HUES6 (cell line): ENCODE results near the gene KRT14.
"Not testable (repeated sequence)": the region's sequence is repeated elsewhere in the genome, so short reads cannot be mapped to it uniquely, and the experiment has no call there.

ENCODE experiments used
- H3K27ac ChIP-seq: 2 replicates; pipeline ENCODE4 v1.7.0; 2013; ENCODE audit warnings: low read depth, mild to moderate bottlenecking, low read length, inconsistent platforms
- H3K27me3 ChIP-seq: 2 replicates; pipeline ENCODE4 v1.6.1; 2013; ENCODE audit warnings: low read length; ENCODE audit not compliant: control insufficient read depth, insufficient read depth
- H3K36me3 ChIP-seq: 2 replicates; pipeline ENCODE4 v1.6.1; 2013; ENCODE audit warnings: low read length; ENCODE audit not compliant: control insufficient read depth, insufficient read depth
- H3K4me1 ChIP-seq: 2 replicates; pipeline ENCODE4 v1.6.1; 2013; ENCODE audit warnings: low read length; ENCODE audit not compliant: control insufficient read depth, insufficient read depth
- H3K4me3 ChIP-seq: 2 replicates; pipeline ENCODE4 v1.5.1; 2013; ENCODE audit warnings: low read depth, low read length
- H3K9ac ChIP-seq: one replicate; pipeline ENCODE4 v1.6.1; 2013; ENCODE audit warnings: mild to moderate bottlenecking, low read length
- H3K9me3 ChIP-seq: 2 replicates; pipeline ENCODE4 v1.6.1; 2013; ENCODE audit warnings: low read depth, low read length; ENCODE audit not compliant: control insufficient read depth, insufficient read depth

KRT14 gene

DNA sequence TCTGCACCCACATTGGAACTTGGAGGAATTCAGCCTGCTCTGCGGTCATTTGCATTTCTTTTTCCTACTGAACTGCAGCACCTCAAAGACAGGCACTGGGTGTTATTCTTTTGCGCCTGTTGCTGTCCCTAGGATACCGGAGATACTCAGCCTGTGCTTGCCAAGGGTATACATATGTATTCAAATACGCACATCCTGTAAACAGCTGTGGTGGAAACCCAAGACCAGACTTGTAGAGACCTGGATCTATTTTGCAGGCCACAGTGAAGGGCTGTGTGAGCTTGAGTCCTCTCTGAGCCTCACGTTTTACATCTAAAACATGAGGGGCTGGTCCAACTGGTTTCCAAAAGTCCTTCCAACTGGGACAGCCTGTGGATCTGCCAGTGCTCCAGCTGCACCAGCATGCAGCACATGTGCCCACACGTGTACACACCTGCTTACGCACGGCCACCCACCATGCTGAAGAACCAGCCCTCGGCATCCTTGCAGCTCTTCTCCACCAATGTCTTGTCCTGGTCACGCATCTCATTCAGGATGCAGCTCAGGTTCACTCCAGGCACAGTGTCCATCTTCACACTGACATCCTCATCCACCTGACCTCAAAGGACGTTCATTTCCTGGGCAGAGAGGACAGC, 42.0 kb upstream of the KRT14 start:
- not testable (repeated sequence) for H3K9ac ChIP-seq, H3K9me3 ChIP-seq, H3K4me1 ChIP-seq, H3K4me3 ChIP-seq, H3K27ac ChIP-seq, H3K36me3 ChIP-seq, H3K27me3 ChIP-seq

DNA sequence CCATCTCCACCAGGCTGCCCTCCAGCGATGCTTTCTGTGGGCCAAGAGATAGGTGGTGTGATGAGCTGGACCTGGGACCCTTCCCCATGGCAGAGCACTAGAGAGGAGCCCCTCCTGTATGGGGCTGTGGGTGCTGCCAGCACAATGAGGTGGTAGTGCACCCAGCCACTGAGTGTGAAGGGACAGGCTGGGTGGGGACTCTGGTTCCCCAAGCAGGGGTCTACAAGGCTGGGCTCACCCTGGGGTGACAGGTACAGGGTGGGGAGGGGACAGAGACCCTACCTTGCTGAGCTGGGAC, 41.3 kb upstream of the KRT14 start:
- not testable (repeated sequence) for H3K36me3 ChIP-seq, H3K4me3 ChIP-seq, H3K27me3 ChIP-seq, H3K4me1 ChIP-seq, H3K9me3 ChIP-seq, H3K9ac ChIP-seq, H3K27ac ChIP-seq

DNA sequence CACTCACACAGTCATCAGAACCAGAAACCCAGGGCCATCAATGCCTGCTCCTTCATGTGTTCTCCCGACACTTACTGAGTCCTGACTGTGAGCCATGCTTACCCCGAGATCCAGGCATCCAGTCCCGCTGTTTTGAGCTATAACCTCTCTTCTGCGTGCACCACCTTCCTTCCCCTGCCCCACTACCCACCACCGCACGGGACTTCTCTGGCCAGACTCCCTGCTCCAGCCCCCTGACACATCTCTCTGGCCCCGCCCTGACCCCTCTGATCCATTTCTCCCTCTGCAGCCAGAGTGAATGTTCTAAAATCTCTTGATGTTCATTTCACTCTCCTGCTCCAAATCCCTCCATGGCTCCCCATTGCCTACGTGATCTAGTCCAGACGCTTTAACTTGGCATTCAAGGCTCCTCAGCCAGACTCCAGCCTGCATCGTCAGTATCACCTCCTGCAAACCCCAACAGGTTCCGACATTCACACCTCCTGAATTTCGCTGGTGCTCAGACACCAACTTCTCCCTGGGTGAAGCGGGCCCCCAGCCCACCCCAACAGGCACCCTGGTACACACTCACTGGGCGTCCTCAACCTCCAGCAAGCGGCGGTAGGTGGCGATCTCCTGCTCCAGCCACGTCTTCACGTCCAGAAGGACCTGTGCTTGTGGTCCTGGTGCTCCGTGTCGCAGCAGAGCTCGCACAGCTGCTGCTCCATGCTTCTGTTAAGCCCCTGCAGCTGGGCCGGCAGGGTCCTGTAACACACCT, 40.8 kb upstream of the KRT14 start:
- H3K9me3 ChIP-seq, result no peaks in the 10 kb centered on the region
- H3K4me3 ChIP-seq, result no peak overlapping the region
- H3K9ac ChIP-seq, result no peak overlapping the region
- H3K36me3 ChIP-seq, result no peaks in the 10 kb centered on the region
- no peaks in the 10 kb centered on the region for H3K27me3 ChIP-seq
- peaks cover 6% of the 10 kb centered on the region; the same call in 1 of the 2 replicates for H3K4me1 ChIP-seq
- no peak overlapping the region for H3K27ac ChIP-seq

DNA sequence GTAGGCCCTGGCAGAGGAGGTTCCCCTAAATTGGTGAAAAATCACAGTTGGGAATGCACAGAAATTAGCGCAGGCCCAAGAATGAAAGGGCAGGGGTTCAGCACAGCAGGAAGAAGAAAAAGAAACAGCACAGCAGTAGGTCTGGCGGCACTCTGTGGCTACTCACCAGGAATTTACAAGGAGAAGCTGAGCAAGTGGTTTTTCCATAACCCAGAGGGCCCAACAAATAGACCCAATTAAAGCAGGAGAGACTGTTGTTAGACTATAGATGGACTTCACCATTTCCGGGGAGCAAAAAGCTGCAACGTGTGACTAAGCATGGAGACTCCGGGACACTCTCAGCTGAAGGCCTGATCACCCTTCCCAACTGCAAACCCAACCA, 40.2 kb upstream of the KRT14 start:
- H3K27me3 ChIP-seq, H3K36me3 ChIP-seq: not testable (repeated sequence)

DNA sequence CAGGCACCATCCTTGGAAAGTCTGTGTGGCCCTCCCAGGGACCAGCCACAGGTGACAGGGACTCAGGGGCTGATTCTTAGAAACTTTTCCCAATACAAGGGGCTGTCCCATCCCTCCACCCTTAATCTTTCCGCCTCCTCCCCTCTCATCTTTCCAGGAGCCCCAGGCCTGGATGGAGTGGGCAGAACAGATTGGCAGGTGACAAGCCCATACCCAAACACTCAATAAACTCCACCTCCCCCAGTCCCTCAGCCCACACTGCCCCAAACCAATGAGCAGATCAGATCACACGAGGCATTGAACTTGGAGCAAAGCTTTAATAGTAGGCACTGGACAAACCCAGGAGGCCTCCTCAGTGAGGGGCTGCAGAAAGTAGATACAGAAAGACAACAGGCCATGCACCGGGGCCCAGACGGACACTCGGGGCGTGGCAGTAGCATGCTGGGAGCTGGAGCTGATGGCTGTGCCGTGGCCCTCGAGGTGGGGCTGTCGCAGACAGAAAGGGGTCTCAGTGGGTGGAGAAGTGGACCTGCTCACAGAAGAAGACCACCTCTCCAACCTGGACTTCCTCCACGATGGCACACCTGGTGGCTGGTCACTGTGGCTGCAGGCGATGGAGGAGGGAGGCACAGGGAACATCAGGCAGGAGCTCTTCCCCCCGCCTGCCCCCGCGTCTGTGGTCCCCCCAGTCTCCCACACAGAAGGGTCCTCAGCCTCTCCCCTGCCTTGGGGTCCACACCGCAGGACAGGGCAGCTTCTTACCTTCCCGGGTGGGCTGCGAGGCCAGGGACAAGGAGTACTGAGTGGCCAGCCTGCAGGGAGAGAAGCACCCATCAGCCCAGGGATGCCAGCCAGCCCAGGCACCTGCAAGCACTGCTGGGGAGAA, 39.6 kb upstream of the KRT14 start:
- H3K9me3 ChIP-seq, H3K9ac ChIP-seq, H3K36me3 ChIP-seq, H3K27ac ChIP-seq, H3K27me3 ChIP-seq, H3K4me1 ChIP-seq, H3K4me3 ChIP-seq: not testable (repeated sequence)

More for the DNA sequence above, 40.2 kb upstream of the KRT14 start:
- not testable (repeated sequence) for H3K9ac ChIP-seq, H3K4me1 ChIP-seq, H3K4me3 ChIP-seq, H3K27ac ChIP-seq, H3K9me3 ChIP-seq

DNA sequence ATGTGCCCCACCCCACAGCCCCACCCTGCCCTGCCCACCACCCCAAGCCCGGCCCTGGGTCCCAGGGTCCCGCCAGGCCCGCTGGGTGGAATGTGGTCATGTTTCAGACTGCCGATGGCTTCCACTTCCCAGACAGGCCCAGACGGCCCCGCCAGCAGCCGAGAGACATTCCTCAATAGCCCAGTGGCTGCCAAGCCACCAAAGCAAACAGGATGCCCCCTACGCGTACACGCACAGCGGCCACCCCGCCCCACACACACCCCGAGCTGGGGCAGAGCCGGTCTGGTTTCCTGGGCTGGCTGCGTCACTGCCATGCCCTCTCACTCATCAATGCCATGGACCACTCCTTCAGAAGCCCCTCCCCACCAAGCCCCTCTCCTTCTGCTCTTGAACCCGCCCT, 38.9 kb upstream of the KRT14 start:
- Histone ChIP-seq H3K4me3 (no peak overlapping the region), H3K27ac (no peak overlapping the region), H3K9ac (no peak overlapping the region), H3K9me3 (no peaks in the 10 kb centered on the region), H3K4me1 (peaks cover 12% of the 10 kb centered on the region; the same call in 1 of the 2 replicates), H3K36me3 (no peaks in the 10 kb centered on the region), H3K27me3 (no peaks in the 10 kb centered on the region)

DNA sequence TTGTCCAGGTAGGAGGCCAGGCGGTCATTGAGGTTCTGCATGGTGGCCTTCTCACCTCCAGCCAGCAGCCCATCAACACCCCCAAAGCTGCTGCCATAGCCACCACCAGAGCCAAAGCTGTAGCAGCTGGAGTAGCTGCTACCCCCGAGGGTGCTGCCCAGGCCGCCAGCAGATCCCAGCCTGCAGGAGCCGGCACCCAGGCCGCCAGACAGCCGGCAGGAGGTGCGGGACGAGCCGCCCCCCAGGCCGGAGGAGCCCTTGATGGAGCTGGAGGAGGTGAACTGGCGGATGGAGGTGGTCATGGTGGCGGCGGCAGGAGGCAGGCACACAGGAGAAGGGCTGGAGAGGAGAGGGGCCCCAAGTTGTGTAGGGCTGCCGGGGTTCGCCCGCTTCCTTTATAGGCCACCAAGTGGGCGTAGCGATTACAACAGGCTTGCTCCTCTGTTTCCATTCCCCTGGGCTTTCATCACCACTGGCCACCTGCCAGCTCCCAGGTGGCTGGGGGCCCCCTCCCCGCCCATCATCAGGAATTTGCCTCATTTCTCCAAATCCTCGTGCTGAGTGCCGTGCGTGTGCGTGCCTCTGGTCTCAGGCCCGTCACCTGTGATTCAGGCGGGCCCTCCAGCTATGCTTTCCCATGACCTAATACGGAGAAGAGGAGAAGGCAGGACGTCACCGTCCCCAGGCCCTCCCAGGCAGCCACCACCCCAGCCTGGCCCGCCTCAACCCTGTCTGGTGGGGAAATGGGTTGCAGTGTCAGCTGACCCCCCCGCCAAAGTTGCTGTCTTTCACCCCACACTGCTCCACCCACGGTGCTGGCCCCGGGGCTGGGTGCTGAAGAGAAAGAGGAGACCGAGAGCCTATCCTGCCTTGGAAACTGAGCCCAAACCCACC, 37.8 kb upstream of the KRT14 start, which contains the start of gene KRT17:
KRT17 (minus strand) TSS at position 368 of the 894 bp plus-strand sequence; CDS start at position 302, 66 bp downstream.
- Histone ChIP-seq H3K36me3 (no peaks in the 10 kb centered on the region), H3K9ac (no peak within 1 kb of the TSS), H3K9me3 (no peaks in the 10 kb centered on the region), H3K27ac (no peak within 1 kb of the TSS), H3K4me3 (no peak within 1 kb of the TSS), H3K27me3 (no peaks in the 10 kb centered on the region), H3K4me1 (peaks cover 13% of the 10 kb centered on the region; the same call in 1 of the 2 replicates)

DNA sequence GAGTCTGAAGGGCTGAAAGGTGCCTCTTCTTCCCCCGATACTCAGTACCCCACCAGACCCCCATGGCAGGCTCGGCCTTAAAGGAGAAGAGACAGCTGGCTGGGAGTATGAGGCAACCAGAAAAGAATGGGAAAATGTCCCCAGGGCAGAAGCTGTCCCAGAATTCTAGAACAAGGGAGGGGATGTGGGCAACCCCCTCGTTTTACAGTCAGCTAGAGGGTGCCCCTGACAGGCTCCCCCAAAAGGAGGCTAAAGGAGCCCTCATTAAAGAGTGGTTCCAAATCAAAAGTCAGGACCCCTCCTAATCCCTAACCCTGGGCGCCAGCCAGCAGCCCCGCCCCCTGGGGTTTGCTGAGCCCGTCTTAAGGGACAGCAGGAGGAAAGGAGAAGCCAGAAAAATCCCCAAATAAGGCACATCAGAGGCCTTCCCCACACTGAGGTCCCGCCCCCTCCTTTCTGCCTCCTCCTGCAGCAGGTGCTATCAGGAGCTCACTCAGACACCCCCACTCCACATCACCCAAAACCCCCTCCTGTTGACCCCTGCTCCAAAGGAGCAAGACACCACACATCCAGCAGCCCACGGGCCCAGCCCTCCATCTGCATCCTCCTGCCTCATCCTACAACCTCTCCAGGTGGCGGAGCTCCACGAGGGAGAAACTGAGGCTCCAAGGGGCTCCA, 36.6 kb upstream of the KRT14 start:
- H3K27me3 ChIP-seq, H3K27ac ChIP-seq, H3K9me3 ChIP-seq, H3K36me3 ChIP-seq, H3K9ac ChIP-seq, H3K4me3 ChIP-seq: not testable (repeated sequence)
- peaks cover 13% of the 10 kb centered on the region; the same call in 1 of the 2 replicates for H3K4me1 ChIP-seq

DNA sequence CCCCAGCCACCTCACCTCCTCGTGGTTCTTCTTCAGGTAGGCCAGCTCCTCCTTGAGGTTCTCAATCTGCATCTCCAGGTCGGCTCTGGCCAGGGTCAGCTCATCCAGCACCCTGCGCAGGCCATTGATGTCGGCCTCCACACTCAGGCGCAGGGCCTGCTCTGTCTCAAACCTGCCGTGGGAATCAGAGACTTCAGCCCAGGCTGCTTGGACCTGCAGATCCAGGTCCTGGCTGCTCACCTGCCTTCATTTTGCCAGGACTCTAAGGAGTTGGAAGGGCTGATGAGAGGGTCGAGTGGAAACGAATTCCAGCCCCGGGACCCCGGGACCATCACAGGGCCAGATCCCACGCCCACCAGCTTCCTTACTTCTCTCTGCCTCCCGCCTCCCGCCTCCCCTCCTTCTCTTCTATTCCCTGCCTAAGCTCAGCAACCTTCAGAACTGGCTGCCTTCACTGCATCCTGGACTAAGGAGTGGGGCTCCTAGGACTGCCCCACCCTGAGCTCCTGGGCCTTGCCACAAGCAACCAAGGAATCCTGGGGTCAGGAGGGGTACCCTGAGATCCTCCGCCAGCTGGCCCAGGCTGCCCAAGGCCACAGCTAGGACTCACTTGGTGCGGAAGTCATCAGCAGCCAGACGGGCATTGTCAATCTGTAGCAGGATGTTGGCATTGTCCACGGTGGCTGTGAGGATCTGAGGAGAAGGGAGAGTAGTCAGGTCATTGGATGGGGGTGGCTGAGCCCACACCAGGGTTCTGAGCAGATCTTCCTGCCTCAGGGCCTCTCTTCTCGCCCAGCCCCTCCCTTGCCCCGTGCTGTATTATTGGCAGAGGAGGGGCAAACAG, 35.9 kb upstream of the KRT14 start:
- not testable (repeated sequence) for H3K4me3 ChIP-seq, H3K9me3 ChIP-seq, H3K9ac ChIP-seq, H3K36me3 ChIP-seq, H3K27ac ChIP-seq, H3K27me3 ChIP-seq
- H3K4me1 ChIP-seq, result peaks cover 13% of the 10 kb centered on the region; the same call in 1 of the 2 replicates
